Stomach (tissue), 9 donors: Measurements from ENCODE around the gene PRKX. TPM values are rescaled to one million over a fixed set of nuclear protein-coding genes. Genes with fewer than 3 reads are reported as not detected.
"Not testable (repeated sequence)": the region's sequence is repeated elsewhere in the genome, so short reads cannot be mapped to it uniquely, and the experiment has no call there.

ENCODE experiments used
- DNase-seq, 2 donors: peaks; one replicate each; pipeline versions ENCODE4 v3.0.0 to v3.0.0-alpha.2; 2013 to 2019
- H3K27ac ChIP-seq, 5 donors: fragments of 200-600 bp in 4 of 5; sonication (generic) in 4 of 5; one replicate each; pipeline ENCODE4 v1.5.1; 2013 to 2019; ENCODE audit warnings: mild to moderate bottlenecking in 1 of 5, moderate library complexity in 1 of 5
- H3K27me3 ChIP-seq, 3 donors: fragments of 200-600 bp; sonication (generic); one replicate each; pipeline ENCODE4 v1.5.1; 2017 to 2019; ENCODE audit warnings: mixed run types in 1 of 3
- H3K36me3 ChIP-seq, 4 donors: fragments of 200-600 bp; sonication (generic); 1 replicate in 3 of 4; 2 replicates in 1 of 4; pipeline ENCODE4 v1.5.1; 2016 to 2019
- H3K4me1 ChIP-seq, 4 donors: fragments of 200-600 bp; sonication (generic); one replicate each; pipeline ENCODE4 v1.5.1; 2016 to 2019
- H3K4me3 ChIP-seq, 4 donors: fragments of 200-600 bp; sonication (generic) in 3 of 4; one replicate each; pipeline ENCODE4 v1.5.1; 2016 to 2019; ENCODE audit warnings: mild to moderate bottlenecking in 1 of 4
- H3K9me3 ChIP-seq, 4 donors: fragments of 200-600 bp; sonication (generic); one replicate each; pipeline ENCODE4 v1.5.1; 2016 to 2019
- EP300 ChIP-seq: sonication (generic); formaldehyde crosslinking; IDR thresholded peaks from one replicate; pipeline ENCODE4 v1.6.1; 2017; ENCODE audit warnings: antibody characterized with exemption
- POLR2A ChIP-seq, 4 donors: fragments of 450-650 bp; IDR thresholded peaks; one replicate each; pipeline ENCODE4 v1.6.1; 2016; ENCODE audit warnings: antibody characterized with exemption in 4 of 4, control low read depth in 2 of 4, mild to moderate bottlenecking in 1 of 4, moderate library complexity in 1 of 4
- POLR2AphosphoS5 ChIP-seq, 3 donors: sonication (generic); formaldehyde crosslinking; IDR thresholded peaks; one replicate each; pipeline ENCODE4 v1.6.1; 2016; ENCODE audit warnings: antibody characterized with exemption in 3 of 3
- WGBS, 5 donors: extraction: QIAGEN DNeasy Blood & Tissue Kit in 3 of 5; methylation state at CpG; one replicate each; pipeline versions ENCODE4 v1.1.5 to v1.1.7; 2013 to 2018; 5-methylcytosine and 5-hydroxymethylcytosine counted together
- intact Hi-C: fragments of 100-400 bp; cut with DNase I; formaldehyde crosslinking; loops from one replicate; pipeline ENCODE4 v1.15.1; 2023; ENCODE audit warnings: low total_unique reads
- polyA plus RNA-seq, 3 donors: library from polyadenylated mRNA; stranded (reverse); fragments of 200-250 nt; gene quantifications; one replicate each; pipeline ENCODE4 v1.2.3, GENCODE V29; 2013
- total RNA-seq, 5 donors: library from RNA; depleted of rRNA; stranded (reverse); fragments of >200 nt; gene quantifications; one replicate each; pipeline versions ENCODE4 v1.1.0 to v1.2.3, GENCODE V29; 2014 to 2016
- TF ChIP-seq, protein P1 (sequence below), 7 experiments: fragments of 450-650 bp in 4 of 7; fragments of 200-600 bp in 3 of 7; sonication (generic) in 3 of 7; IDR thresholded peaks; one replicate each; pipeline ENCODE4 v1.5.1; 2016 to 2019; ENCODE audit warnings: antibody characterized with exemption in 7 of 7, control low read depth in 2 of 7, mild to moderate bottlenecking in 1 of 7
- donor health status: healthy with polysubstance abuse.
- donor health status: Bipolar disorder and iron deficiency.
- donor health status: healthy.

The PRKX gene
- total and polyA plus RNA-seq, 8 donors = 2.4 to 56.5 (median 8.7) TPM

GRCh38 chrX:3631196-3631595 is 82.3 kb downstream of the PRKX start:
- WGBS, 5 donors = 83 to 100% (median 94%) methylated on average over 2 to 3 of the region's 3 CpGs
- no peak overlapping the region for H3K4me3 ChIP-seq
- H3K36me3 ChIP-seq = peaks cover 0 to 27% (median 16%) of the 10 kb centered on the region in 4 donors
- H3K27ac ChIP-seq = no peak overlapping the region
- H3K4me1 ChIP-seq = no peaks in the 10 kb centered on the region
- DNase-seq = no peak
- intact Hi-C loops = no loop called here
- TF ChIP-seq EP300 = no peak
- TF ChIP-seq, protein P1, sequence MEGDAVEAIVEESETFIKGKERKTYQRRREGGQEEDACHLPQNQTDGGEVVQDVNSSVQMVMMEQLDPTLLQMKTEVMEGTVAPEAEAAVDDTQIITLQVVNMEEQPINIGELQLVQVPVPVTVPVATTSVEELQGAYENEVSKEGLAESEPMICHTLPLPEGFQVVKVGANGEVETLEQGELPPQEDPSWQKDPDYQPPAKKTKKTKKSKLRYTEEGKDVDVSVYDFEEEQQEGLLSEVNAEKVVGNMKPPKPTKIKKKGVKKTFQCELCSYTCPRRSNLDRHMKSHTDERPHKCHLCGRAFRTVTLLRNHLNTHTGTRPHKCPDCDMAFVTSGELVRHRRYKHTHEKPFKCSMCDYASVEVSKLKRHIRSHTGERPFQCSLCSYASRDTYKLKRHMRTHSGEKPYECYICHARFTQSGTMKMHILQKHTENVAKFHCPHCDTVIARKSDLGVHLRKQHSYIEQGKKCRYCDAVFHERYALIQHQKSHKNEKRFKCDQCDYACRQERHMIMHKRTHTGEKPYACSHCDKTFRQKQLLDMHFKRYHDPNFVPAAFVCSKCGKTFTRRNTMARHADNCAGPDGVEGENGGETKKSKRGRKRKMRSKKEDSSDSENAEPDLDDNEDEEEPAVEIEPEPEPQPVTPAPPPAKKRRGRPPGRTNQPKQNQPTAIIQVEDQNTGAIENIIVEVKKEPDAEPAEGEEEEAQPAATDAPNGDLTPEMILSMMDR (IDR thresholded peaks at IDR 0.05) = no peak
- no peak for TF ChIP-seq POLR2A (IDR thresholded peaks at IDR 0.05)
- TF ChIP-seq POLR2AphosphoS5 (IDR thresholded peaks at IDR 0.05) = no peak
- no peaks in the 10 kb centered on the region for H3K9me3 ChIP-seq
- H3K27me3 ChIP-seq = no peaks in the 10 kb centered on the region

DNA sequence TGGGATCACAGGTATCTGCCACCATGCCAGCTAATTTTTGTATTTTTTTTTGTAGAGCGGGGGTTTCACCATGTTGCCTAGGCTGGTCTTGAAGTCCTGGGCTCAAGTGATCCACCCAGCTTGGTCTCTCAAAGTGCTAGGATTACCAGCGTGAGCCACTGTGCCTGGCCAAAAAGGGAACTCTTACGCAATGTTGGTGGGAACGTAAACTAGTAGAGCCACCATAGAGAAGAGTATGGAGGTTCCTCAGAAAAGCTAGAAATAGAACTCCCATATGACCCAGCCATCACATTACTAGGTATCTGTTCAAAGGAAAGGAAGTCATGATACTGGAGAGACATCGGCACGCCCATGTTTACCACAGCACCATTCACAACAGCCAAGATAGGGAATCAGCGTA is 85.9 kb downstream of the PRKX start:
- 92 to 98% (median 95%) methylated on average over 7 of the region's 7 CpGs for WGBS, 5 donors
- Histone ChIP-seq H3K27ac (no peak overlapping the region), H3K27me3 (no peaks in the 10 kb centered on the region), H3K4me1 (no peaks in the 10 kb centered on the region), H3K36me3 (peaks cover 0 to 18% (median 14%) of the 10 kb centered on the region in 4 donors), H3K4me3 (no peak overlapping the region), H3K9me3 (no peaks in the 10 kb centered on the region)
- DNase-seq = no peak
- no peak for TF ChIP-seq POLR2AphosphoS5 (IDR thresholded peaks at IDR 0.05)
- TF ChIP-seq, protein P1 (IDR thresholded peaks at IDR 0.05) = no peak
- TF ChIP-seq EP300 = no peak
- no peak for TF ChIP-seq POLR2A (IDR thresholded peaks at IDR 0.05)
- intact Hi-C loops = no loop called here

DNA sequence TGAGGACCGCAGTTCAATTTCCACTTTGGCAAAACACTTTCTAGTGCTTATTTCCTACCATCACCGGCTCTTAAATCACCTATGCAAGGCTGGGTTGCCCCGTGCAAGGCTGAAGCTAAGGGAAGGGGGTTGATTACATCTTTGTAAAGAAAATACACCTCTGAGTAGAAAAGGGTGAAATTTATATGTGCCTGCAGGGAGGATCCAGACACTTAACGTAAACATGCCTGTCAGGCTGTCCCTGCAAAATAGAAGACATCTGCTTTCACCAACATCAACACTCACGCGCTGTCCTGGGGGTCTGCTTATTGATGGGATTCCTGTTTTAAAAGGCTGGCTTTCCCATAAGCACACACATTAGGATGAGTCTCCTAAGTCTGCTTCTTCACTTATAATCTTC is 92.0 kb downstream of the PRKX start:
- no peaks in the 10 kb centered on the region for H3K9me3 ChIP-seq
- no peaks in the 10 kb centered on the region for H3K4me1 ChIP-seq
- no peak overlapping the region for H3K4me3 ChIP-seq
- TF ChIP-seq EP300 = no peak
- no peaks in the 10 kb centered on the region for H3K27me3 ChIP-seq
- DNase-seq = no peak
- no peak overlapping the region for H3K27ac ChIP-seq
- peaks cover 0 to 46% (median 24%) of the 10 kb centered on the region in 4 donors for H3K36me3 ChIP-seq
- 55 to 78% (median 70%) methylated on average over 4 to 6 of the region's 6 CpGs for WGBS, 5 donors
- intact Hi-C loops = no loop called here

DNA sequence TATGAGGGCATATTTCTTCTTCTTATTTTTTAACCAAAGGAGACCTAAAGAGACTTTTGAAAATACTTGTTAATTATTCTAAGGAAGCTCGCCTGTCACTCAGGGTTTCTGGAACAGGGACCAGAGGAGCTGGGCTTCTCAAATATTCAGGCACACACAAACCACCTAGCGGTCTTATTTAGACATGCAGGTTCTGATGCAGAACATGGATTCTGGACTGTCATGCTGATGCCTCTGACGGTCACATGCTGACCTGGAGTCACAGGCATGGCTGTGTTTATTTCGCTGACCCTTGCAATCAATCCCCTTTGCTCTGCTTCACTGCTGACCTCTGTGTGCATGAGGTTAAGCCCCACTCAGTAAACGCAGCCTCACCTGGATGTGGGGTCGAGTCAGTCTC is 101.7 kb downstream of the PRKX start:
- WGBS, 5 donors = 83 to 89% (median 83%) methylated on average over 2 to 6 of the region's 6 CpGs
- intact Hi-C loops, H3K4me1 ChIP-seq, H3K27me3 ChIP-seq, H3K9me3 ChIP-seq, H3K27ac ChIP-seq, DNase-seq, H3K4me3 ChIP-seq: not testable (repeated sequence)
- H3K36me3 ChIP-seq = peaks cover 0 to 64% (median 37%) of the 10 kb centered on the region in 4 donors

- H3K4me3 ChIP-seq = no peak overlapping the region
- H3K27me3 ChIP-seq = no peaks in the 10 kb centered on the region
- intact Hi-C loops = no loop called here
- no peak overlapping the region for H3K27ac ChIP-seq
- H3K4me1 ChIP-seq = no peaks in the 10 kb centered on the region
- peaks cover 0 to 54% (median 34%) of the 10 kb centered on the region in 4 donors for H3K36me3 ChIP-seq
- no peaks in the 10 kb centered on the region for H3K9me3 ChIP-seq
- no peak for DNase-seq
- TF ChIP-seq POLR2AphosphoS5 (IDR thresholded peaks at IDR 0.05) = no peak
- TF ChIP-seq POLR2A (IDR thresholded peaks at IDR 0.05) = no peak
- no peak for TF ChIP-seq EP300
- TF ChIP-seq, protein P1 (IDR thresholded peaks at IDR 0.05) = no peak
- WGBS, 5 donors = 83 to 96% (median 92%) methylated on average over 4 of the region's 4 CpGs
Measured at GRCh38 chrX:3609810-3610209, 103.6 kb downstream of the PRKX start.
